ENCODE results near the gene LAMC1. TPM values are rescaled to one million over a fixed set of nuclear protein-coding genes. Genes with fewer than 3 reads are reported as not detected.

Gene LAMC1
- total RNA-seq, 1 donor, result 564 TPM

- TF ChIP-seq, protein P1, sequence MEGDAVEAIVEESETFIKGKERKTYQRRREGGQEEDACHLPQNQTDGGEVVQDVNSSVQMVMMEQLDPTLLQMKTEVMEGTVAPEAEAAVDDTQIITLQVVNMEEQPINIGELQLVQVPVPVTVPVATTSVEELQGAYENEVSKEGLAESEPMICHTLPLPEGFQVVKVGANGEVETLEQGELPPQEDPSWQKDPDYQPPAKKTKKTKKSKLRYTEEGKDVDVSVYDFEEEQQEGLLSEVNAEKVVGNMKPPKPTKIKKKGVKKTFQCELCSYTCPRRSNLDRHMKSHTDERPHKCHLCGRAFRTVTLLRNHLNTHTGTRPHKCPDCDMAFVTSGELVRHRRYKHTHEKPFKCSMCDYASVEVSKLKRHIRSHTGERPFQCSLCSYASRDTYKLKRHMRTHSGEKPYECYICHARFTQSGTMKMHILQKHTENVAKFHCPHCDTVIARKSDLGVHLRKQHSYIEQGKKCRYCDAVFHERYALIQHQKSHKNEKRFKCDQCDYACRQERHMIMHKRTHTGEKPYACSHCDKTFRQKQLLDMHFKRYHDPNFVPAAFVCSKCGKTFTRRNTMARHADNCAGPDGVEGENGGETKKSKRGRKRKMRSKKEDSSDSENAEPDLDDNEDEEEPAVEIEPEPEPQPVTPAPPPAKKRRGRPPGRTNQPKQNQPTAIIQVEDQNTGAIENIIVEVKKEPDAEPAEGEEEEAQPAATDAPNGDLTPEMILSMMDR (IDR thresholded peaks at IDR 0.05; ENCODE audit: insufficient read depth, low read length), result no peak
- DNase-seq (ENCODE audit: low read depth), result peak; percentile 70
- H3K4me3 ChIP-seq (ENCODE audit: low read depth, low read length), result peak overlapping the region; percentile 22
These were observed 74.3 kb downstream of the LAMC1 start for GRCh38 chr1:183097438-183098051.

GRCh38 chr1:183098317-183098716, 75.1 kb downstream of the LAMC1 start:
- no peak overlapping the region for H3K4me3 ChIP-seq (ENCODE audit: low read depth, low read length)
- TF ChIP-seq, protein P1 (IDR thresholded peaks at IDR 0.05; ENCODE audit: insufficient read depth, low read length), result no peak
- no peak for DNase-seq (ENCODE audit: low read depth)

DNA sequence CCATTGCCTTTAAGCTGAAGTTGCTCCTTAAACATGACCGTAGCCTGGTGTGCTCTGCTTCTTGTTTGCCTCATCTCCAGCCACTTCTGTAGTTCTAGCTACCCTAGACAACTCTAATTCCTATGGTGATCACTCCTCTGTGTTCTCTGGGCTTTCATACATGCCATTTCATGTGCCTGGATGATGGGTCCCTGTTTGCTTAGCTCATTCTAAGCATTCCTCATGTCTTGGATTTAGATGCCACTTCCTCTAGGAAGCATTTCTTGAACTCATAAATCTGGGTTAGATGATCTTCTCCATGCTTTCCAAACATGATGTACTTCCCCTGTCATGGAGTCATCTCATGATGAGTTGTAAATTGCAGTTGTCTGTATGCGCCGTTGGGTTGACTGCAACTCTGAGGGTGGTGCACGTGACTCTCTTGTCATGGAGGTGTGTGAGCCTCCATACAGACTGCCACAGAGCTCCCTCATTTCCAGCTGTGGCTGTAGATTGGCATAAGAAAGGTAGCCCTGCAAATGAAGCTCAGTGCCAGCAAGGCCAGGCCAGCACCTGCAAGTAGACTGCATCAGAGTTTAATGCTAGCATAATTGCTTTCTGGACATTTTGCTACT, 77.2 kb downstream of the LAMC1 start:
- TF ChIP-seq, protein P1 (IDR thresholded peaks at IDR 0.05; ENCODE audit: insufficient read depth, low read length), result no peak
- DNase-seq (ENCODE audit: low read depth), result no peak
- H3K4me3 ChIP-seq (ENCODE audit: low read depth, low read length), result no peak overlapping the region

DNA sequence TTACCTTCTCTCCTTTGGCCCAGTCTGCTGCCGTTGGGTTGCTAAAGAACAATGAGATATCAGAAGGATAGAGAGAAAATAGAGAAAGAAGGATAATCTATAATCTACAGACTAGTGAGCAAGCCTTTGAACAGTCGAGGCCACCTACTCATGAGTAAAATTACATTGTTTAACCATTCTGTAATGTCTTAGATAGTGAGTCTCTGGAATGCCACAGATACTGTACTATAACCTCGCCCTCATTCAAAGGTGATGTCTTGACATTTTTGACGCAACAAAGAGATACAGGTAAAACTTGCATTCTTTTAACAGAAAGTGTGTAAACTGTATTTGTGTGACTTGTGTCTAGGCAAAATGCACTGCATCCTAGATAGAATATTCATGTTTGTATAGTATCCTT, 77.9 kb downstream of the LAMC1 start:
- no peak for DNase-seq (ENCODE audit: low read depth)
- TF ChIP-seq, protein P1 (IDR thresholded peaks at IDR 0.05; ENCODE audit: insufficient read depth, low read length), result no peak
- H3K4me3 ChIP-seq (ENCODE audit: low read depth, low read length), result no peak overlapping the region

- H3K4me3 ChIP-seq (ENCODE audit: low read depth, low read length), result no peak overlapping the region
- TF ChIP-seq, protein P1 (IDR thresholded peaks at IDR 0.05; ENCODE audit: insufficient read depth, low read length), result no peak
- peak; percentile 24 for DNase-seq (ENCODE audit: low read depth)
These were observed 78.6 kb downstream of the LAMC1 start for GRCh38 chr1:183101841-183102276.

GRCh38 chr1:183103147-183103546, 79.9 kb downstream of the LAMC1 start:
- DNase-seq (ENCODE audit: low read depth), result no peak
- no peak overlapping the region for H3K4me3 ChIP-seq (ENCODE audit: low read depth, low read length)
- TF ChIP-seq, protein P1 (IDR thresholded peaks at IDR 0.05; ENCODE audit: insufficient read depth, low read length), result no peak
